Ascending aorta (tissue), 2 donors: ENCODE results near the gene HAUS3. TPM values are rescaled to one million over a fixed set of nuclear protein-coding genes. Genes with fewer than 3 reads are reported as not detected.

Experiments used
- DNase-seq, 2 donors: peaks; one replicate each; pipeline ENCODE4 v3.0.0-alpha.2; 2019; ENCODE audit warnings: low spot score in 2 of 2
- H3K27ac ChIP-seq, 2 donors: fragments of 200-600 bp; sonication (generic); one replicate each; pipeline ENCODE4 v1.5.1; 2016 to 2017; ENCODE audit warnings: mild to moderate bottlenecking in 1 of 2
- H3K27me3 ChIP-seq: fragments of 200-600 bp; sonication (generic); one replicate; pipeline ENCODE4 v1.5.1; 2017
- H3K36me3 ChIP-seq, 2 donors: fragments of 200-600 bp; sonication (generic); one replicate each; pipeline ENCODE4 v1.5.1; 2016
- H3K4me1 ChIP-seq, 2 donors: fragments of 200-600 bp; sonication (generic); one replicate each; pipeline ENCODE4 v1.5.1; 2016 to 2017; ENCODE audit warnings: mild to moderate bottlenecking in 1 of 2
- H3K4me3 ChIP-seq, 2 donors: fragments of 200-600 bp; sonication (generic); one replicate each; pipeline ENCODE4 v1.5.1; 2016 to 2017; ENCODE audit warnings: mild to moderate bottlenecking in 1 of 2
- H3K9me3 ChIP-seq, 2 donors: fragments of 200-600 bp; sonication (generic); one replicate each; pipeline ENCODE4 v1.5.1; 2016
- CTCF ChIP-seq, 3 experiments: fragments of 200-600 bp in 2 of 3; fragments of 450-650 bp in 1 of 3; sonication (generic) in 2 of 3; IDR thresholded peaks; one replicate each; pipeline ENCODE4 v1.5.1; 2016 to 2019; ENCODE audit warnings: antibody characterized with exemption in 3 of 3, mild to moderate bottlenecking in 1 of 3, moderate library complexity in 1 of 3
- intact Hi-C: fragments of 100-400 bp; cut with DNase I; formaldehyde crosslinking; loops from one replicate; pipeline ENCODE4 v1.15.1; 2023
- total RNA-seq: library from RNA; depleted of rRNA; stranded (reverse); fragments of >200 nt; gene quantifications from one replicate; pipeline ENCODE4 v1.1.0, GENCODE V29; 2016

The HAUS3 gene
- total RNA-seq, 1 donor from 2014 or later: 9.0 TPM

GRCh38 chr4:2284934-2285612, 43.2 kb upstream of the HAUS3 start:
- Histone ChIP-seq H3K27ac (no peak overlapping the region), H3K9me3 (no peaks in the 10 kb centered on the region), H3K4me1 (no peaks in the 10 kb centered on the region), H3K36me3 (no peaks in the 10 kb centered on the region), H3K4me3 (no peak overlapping the region), H3K27me3 (no peaks in the 10 kb centered on the region)
- intact Hi-C loops: no loop called here
- TF ChIP-seq CTCF (IDR thresholded peaks at IDR 0.05): no peak
- peak; percentile 3 to 41 for DNase-seq

DNA sequence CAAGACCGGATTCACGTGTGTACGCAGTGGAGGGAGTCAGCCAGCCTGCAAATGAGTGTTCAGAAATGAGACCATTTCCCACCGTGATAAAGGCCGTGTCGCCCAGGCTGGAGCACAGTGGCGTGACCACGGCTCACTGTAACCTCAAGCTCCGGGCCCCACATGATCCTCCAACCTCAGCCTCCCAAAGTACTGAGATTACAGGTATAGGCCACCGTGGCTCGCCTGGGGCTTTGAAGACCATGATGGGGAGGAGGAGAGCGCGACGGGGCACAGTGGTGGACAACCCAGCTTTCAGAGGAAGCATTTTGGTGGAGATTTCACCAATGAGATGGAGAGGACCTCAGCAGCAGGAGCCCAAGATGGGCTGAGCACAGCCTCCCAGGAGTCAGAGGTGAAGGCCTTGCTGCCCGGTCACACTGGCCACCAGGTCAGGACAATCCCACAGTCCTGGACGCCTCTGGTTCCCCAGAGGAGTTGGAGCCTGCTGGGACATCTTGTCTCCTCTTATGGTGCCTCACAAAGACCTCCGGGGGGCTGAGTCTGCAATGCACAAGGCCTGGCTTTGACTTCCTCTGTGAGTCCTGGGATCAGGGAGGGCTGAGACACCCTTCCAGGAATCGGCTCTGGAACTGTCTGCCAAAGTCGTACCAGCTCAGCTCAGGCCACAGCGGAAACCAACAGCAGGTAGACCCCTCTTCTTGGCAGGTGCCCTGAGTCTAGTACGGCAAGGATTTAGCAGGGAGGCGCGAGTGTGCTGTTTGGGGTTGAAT, 42.4 kb upstream of the HAUS3 start:
- peak; percentile 4 to 40 for DNase-seq
- no peak for TF ChIP-seq CTCF (IDR thresholded peaks at IDR 0.05)

DNA sequence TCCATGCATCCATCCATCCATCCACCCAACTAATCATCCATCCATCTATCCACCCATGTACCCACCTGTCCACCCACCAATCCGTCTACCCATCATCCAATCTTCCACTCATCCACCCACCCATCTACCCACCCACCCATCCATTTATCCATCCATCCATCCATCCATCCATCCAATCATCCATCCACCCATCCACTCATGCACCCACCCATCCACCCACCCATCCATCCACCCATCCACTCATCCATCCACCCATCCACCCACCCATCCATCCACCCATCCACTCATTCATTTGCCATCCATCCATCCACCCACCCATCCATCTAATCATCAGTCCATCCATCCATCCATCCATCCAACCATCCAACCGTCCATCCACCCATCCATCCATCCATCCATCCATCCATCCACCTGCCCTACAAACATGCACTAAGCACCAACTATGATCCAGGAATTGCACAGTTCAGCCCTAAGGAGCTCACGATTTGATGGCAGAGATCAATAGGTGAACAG, 41.3 kb upstream of the HAUS3 start:
- DNase-seq: no peak
- intact Hi-C loops: no loop called here

More for the DNA sequence above, 42.4 kb upstream of the HAUS3 start:
- Histone ChIP-seq H3K27me3 (no peaks in the 10 kb centered on the region), H3K36me3 (no peaks in the 10 kb centered on the region), H3K9me3 (no peaks in the 10 kb centered on the region), H3K27ac (no peak overlapping the region), H3K4me1 (no peaks in the 10 kb centered on the region), H3K4me3 (no peak overlapping the region)
- intact Hi-C loops: no loop called here

DNA sequence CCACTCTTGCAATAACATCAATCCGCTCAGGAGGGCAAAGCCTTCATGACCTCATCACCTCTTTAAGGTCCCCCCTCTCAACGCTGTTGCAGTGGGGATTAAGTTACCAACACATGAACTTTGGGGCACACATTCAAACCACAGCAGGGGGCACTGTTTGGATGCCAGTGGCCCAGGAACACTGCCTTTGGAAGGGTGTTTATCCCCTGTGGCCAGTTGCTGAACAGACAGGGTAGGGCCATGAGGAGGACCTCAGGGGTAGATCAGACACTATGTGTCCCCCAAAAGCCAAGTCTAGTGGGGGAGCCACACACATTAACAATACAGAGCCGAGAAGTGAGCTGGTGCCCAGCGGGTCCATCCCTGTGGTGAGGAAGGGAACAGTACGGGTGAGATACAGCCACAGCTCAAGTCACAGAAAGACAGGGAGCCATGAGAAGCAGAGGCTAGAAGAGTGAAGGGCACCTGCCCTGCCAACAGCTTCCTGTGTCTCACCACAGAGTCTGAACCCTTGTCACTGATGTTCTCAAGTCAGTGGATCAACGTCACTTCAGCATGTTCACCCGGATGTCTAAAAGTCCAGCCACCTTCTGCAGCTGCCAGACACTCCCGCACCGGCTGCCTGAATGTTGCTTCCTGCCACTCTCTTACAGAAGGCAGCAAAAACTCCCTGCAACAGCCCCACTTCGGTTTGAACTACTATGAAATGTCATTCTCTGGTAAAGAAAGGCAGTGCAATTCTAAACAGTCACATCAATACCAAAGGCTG, 39.8 kb upstream of the HAUS3 start:
- H3K4me1 ChIP-seq: no peaks in the 10 kb centered on the region
- no peak overlapping the region for H3K27ac ChIP-seq
- no peak overlapping the region for H3K4me3 ChIP-seq
- no peaks in the 10 kb centered on the region for H3K9me3 ChIP-seq
- TF ChIP-seq CTCF (IDR thresholded peaks at IDR 0.05): no peak
- intact Hi-C loops: no loop called here
- H3K27me3 ChIP-seq: no peaks in the 10 kb centered on the region
- no peak for DNase-seq
- no peaks in the 10 kb centered on the region for H3K36me3 ChIP-seq

More for the DNA sequence above, 41.3 kb upstream of the HAUS3 start:
- Histone ChIP-seq H3K4me3 (no peak overlapping the region), H3K9me3 (no peaks in the 10 kb centered on the region), H3K27ac (no peak overlapping the region), H3K36me3 (no peaks in the 10 kb centered on the region), H3K4me1 (no peaks in the 10 kb centered on the region), H3K27me3 (no peaks in the 10 kb centered on the region)
- no peak for TF ChIP-seq CTCF (IDR thresholded peaks at IDR 0.05)

GRCh38 chr4:2280531-2281300, 38.8 kb upstream of the HAUS3 start:
- H3K27me3 ChIP-seq: no peaks in the 10 kb centered on the region
- no peaks in the 10 kb centered on the region for H3K9me3 ChIP-seq
- intact Hi-C loops: no loop called here
- TF ChIP-seq CTCF (IDR thresholded peaks at IDR 0.05): no peak
- no peak overlapping the region for H3K27ac ChIP-seq
- no peaks in the 10 kb centered on the region for H3K36me3 ChIP-seq
- H3K4me3 ChIP-seq: no peak overlapping the region
- no peak for DNase-seq
- no peaks in the 10 kb centered on the region for H3K4me1 ChIP-seq
